ENCODE measurements around the gene AMFR. TPM values are rescaled to one million over a fixed set of nuclear protein-coding genes. Genes with fewer than 3 reads are reported as not detected.

The AMFR gene
- polyA plus RNA-seq, 3 donors, result 28.3 to 68.1 (median 48.9) TPM

- H3K4me1 Mint-ChIP-seq, result peaks cover 7% of the 10 kb centered on the region
- H4K20me1 ChIP-seq (ENCODE audit: insufficient read depth, low read length), result no peaks in the 10 kb centered on the region
- no peak overlapping the region for H3K27ac ChIP-seq (ENCODE audit: low read depth in 1 of 2, low read length in 2 of 2)
- H3K36me3 ChIP-seq (replicated peaks in 1 of 2; ENCODE audit: control insufficient read depth in 1 of 2, insufficient read depth in 2 of 2, low read length in 2 of 2), result no peaks in the 10 kb centered on the region
- no peak overlapping the region for H3K4me3 ChIP-seq (replicated peaks in 1 of 3; ENCODE audit: low read depth in 2 of 3, low read length in 3 of 3)
- no peaks in the 10 kb centered on the region for H3K79me2 ChIP-seq (ENCODE audit: insufficient read depth, low read length)
- H3K9me3 Mint-ChIP-seq, result no peaks in the 10 kb centered on the region
- intact Hi-C loops (cut with micrococcal nuclease), result no loop called here
- no peaks in the 10 kb centered on the region for H3K9me3 ChIP-seq (replicated peaks in 1 of 2; ENCODE audit: control insufficient read depth in 1 of 2, insufficient read depth in 1 of 2, low read length in 2 of 2)
- peaks cover 5 to 10% (median 5%) of the 10 kb centered on the region in 3 donors for H3K27me3 Mint-ChIP-seq (ENCODE audit: low read depth in 3 of 3)
- WGBS (ENCODE audit: insufficient coverage), result 85% methylated on average over 5 of the region's 6 CpGs
- no peak for DNase-seq
- H2AFZ ChIP-seq (ENCODE audit: insufficient read depth, low read depth, low read length, poor library complexity, severe bottlenecking), result no peak overlapping the region
- H3K4me2 ChIP-seq (replicated peaks; ENCODE audit: extremely low read depth, low read length, poor library complexity, severe bottlenecking), result no peak overlapping the region
- TF ChIP-seq, protein P1, sequence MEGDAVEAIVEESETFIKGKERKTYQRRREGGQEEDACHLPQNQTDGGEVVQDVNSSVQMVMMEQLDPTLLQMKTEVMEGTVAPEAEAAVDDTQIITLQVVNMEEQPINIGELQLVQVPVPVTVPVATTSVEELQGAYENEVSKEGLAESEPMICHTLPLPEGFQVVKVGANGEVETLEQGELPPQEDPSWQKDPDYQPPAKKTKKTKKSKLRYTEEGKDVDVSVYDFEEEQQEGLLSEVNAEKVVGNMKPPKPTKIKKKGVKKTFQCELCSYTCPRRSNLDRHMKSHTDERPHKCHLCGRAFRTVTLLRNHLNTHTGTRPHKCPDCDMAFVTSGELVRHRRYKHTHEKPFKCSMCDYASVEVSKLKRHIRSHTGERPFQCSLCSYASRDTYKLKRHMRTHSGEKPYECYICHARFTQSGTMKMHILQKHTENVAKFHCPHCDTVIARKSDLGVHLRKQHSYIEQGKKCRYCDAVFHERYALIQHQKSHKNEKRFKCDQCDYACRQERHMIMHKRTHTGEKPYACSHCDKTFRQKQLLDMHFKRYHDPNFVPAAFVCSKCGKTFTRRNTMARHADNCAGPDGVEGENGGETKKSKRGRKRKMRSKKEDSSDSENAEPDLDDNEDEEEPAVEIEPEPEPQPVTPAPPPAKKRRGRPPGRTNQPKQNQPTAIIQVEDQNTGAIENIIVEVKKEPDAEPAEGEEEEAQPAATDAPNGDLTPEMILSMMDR (IDR thresholded peaks at IDR 0.05), result no peak
- no peaks in the 10 kb centered on the region for H3K36me3 Mint-ChIP-seq
- no peak overlapping the region for H3K4me3 Mint-ChIP-seq
- H3K9ac ChIP-seq (ENCODE audit: insufficient read depth, low read length, poor library complexity, severe bottlenecking), result no peak overlapping the region
- H3K4me1 ChIP-seq (ENCODE audit: control insufficient read depth in 1 of 2, insufficient read depth in 2 of 2, low read length in 2 of 2), result peaks cover 4 to 5% of the 10 kb centered on the region in 2 donors
- H3K27me3 ChIP-seq (ENCODE audit: control insufficient read depth in 2 of 2, insufficient read depth in 2 of 2, low read length in 2 of 2), result no peaks in the 10 kb centered on the region
- no peak overlapping the region for H3K27ac Mint-ChIP-seq
Observed at GRCh38 chr16:56351481-56351880, 73.9 kb downstream of the AMFR start.

GRCh38 chr16:56350491-56351405, 74.6 kb downstream of the AMFR start:
- H3K79me2 ChIP-seq (ENCODE audit: insufficient read depth, low read length), result no peaks in the 10 kb centered on the region
- TF ChIP-seq, protein P1 (IDR thresholded peaks at IDR 0.05), result no peak
- 91% methylated on average over 19 of the region's 22 CpGs for WGBS (ENCODE audit: insufficient coverage)
- Mint-ChIP-seq H3K36me3 (no peaks in the 10 kb centered on the region), H3K27ac (no peak overlapping the region), H3K9me3 (no peaks in the 10 kb centered on the region), H3K4me3 (no peak overlapping the region), H3K4me1 (no peaks in the 10 kb centered on the region), H3K27me3 (ENCODE audit: low read depth in 3 of 3) (peaks cover 3 to 13% (median 5%) of the 10 kb centered on the region in 3 donors)
- no peaks in the 10 kb centered on the region for H4K20me1 ChIP-seq (ENCODE audit: insufficient read depth, low read length)
- no peaks in the 10 kb centered on the region for H3K36me3 ChIP-seq (replicated peaks in 1 of 2; ENCODE audit: control insufficient read depth in 1 of 2, insufficient read depth in 2 of 2, low read length in 2 of 2)
- H3K4me3 ChIP-seq (replicated peaks in 1 of 3; ENCODE audit: low read depth in 2 of 3, low read length in 3 of 3), result no peak overlapping the region
- no peaks in the 10 kb centered on the region for H3K9me3 ChIP-seq (replicated peaks in 1 of 2; ENCODE audit: control insufficient read depth in 1 of 2, insufficient read depth in 1 of 2, low read length in 2 of 2)
- no peak overlapping the region for H2AFZ ChIP-seq (ENCODE audit: insufficient read depth, low read depth, low read length, poor library complexity, severe bottlenecking)
- no peaks in the 10 kb centered on the region for H3K4me1 ChIP-seq (ENCODE audit: control insufficient read depth in 1 of 2, insufficient read depth in 2 of 2, low read length in 2 of 2)
- no peak overlapping the region for H3K9ac ChIP-seq (ENCODE audit: insufficient read depth, low read length, poor library complexity, severe bottlenecking)
- H3K27ac ChIP-seq (ENCODE audit: low read depth in 1 of 2, low read length in 2 of 2), result no peak overlapping the region
- DNase-seq, result no peak
- intact Hi-C loops (cut with micrococcal nuclease), result no loop called here
- H3K27me3 ChIP-seq (ENCODE audit: control insufficient read depth in 2 of 2, insufficient read depth in 2 of 2, low read length in 2 of 2), result no peaks in the 10 kb centered on the region
- H3K4me2 ChIP-seq (replicated peaks; ENCODE audit: extremely low read depth, low read length, poor library complexity, severe bottlenecking), result no peak overlapping the region
